A549 (cell line): Measurements from ENCODE around the gene FPR1. TPM values are rescaled to one million over a fixed set of nuclear protein-coding genes. Genes with fewer than 3 reads are reported as not detected.

Experiments
- ATAC-seq, 2 experiments: fragments of 200-7000 bp in 1 of 2; fragments of >200 bp in 1 of 2; cut with Nextera tagmentation in 1 of 2; cut with Tn5 transposase in 1 of 2; 3 replicates each; pipeline versions ENCODE4 v1.8.0 to v1.9.1; 2018 to 2020; ENCODE audit warnings: mild to moderate bottlenecking in 1 of 2, moderate library complexity in 1 of 2
- CTCF ChIA-PET: fragments of 300-600 bp; sonication (Branson Sonifier 250); formaldehyde crosslinking; extraction: SDS; loops from one replicate; lab custom pipeline; 2021; ENCODE audit warnings: antibody characterized with exemption, inconsistent platforms; lab: Yijun Ruan, JAX
- POLR2A ChIA-PET: fragments of 350-600 bp; formaldehyde crosslinking; extraction: SDS; loops from one replicate; lab custom pipeline; 2021; ENCODE audit warnings: antibody characterized with exemption, inconsistent platforms; lab: Yijun Ruan, JAX
- DNase-seq, 2 experiments: peaks; one replicate each; pipeline versions ENCODE4 v3.0.0 to v3.0.0-alpha.2; 2011 to 2016; ENCODE audit warnings: low read depth in 1 of 2, low spot score in 1 of 2
- FAIRE-seq: peaks from 2 replicates; lab custom pipeline; 2011; peaks lifted over from hg19 to GRCh38; lab: Jason Lieb, UNC
- H3K27ac ChIP-seq, 2 experiments: fragments of >200 bp; sonication (Bioruptor Twin); formaldehyde crosslinking; 3 replicates each; pipeline ENCODE4 v1.5.1; 2016 to 2017
- H3K4me1 ChIP-seq: fragments of >200 bp; sonication (Bioruptor Twin); formaldehyde crosslinking; 3 replicates; pipeline ENCODE4 v1.6.1; 2016
- H3K4me2 ChIP-seq: fragments of >200 bp; sonication (Bioruptor Twin); formaldehyde crosslinking; 3 replicates; pipeline ENCODE4 v1.6.1; 2016
- H3K4me3 ChIP-seq: fragments of >200 bp; sonication (Bioruptor Twin); formaldehyde crosslinking; 3 replicates; pipeline ENCODE4 v1.5.1; 2016
- H3K9me3 ChIP-seq: fragments of >200 bp; sonication (Bioruptor Twin); formaldehyde crosslinking; 3 replicates; pipeline ENCODE4 v1.6.1; 2016
- ATOH8 ChIP-seq: fragments of 250-450 bp; sonication (Bioruptor Pico); IDR thresholded peaks from 2 replicates; pipeline ENCODE4 v1.5.0; 2020; ENCODE audit warnings: low read depth, mild to moderate bottlenecking, moderate library complexity
- CBX2 ChIP-seq: fragments of 200-600 bp; sonication (generic); IDR thresholded peaks from 2 replicates; pipeline ENCODE4 v1.6.1; 2016; ENCODE audit warnings: low read depth, mild to moderate bottlenecking, borderline replicate concordance
- CBX8 ChIP-seq: fragments of 200-600 bp; sonication (generic); IDR thresholded peaks from 2 replicates; pipeline ENCODE4 v1.6.1; 2016
- CTCF ChIP-seq: fragments of >200 bp; sonication (Bioruptor Twin); formaldehyde crosslinking; IDR thresholded peaks from 3 replicates; pipeline ENCODE4 v1.5.1; 2016
- E2F6 ChIP-seq: IDR thresholded peaks from 2 replicates; pipeline ENCODE4 v1.6.1; 2012; ENCODE audit warnings: low read depth, borderline replicate concordance
- EHMT2 ChIP-seq: fragments of 200-600 bp; sonication (generic); IDR thresholded peaks from 2 replicates; pipeline ENCODE4 v1.6.1; 2016; ENCODE audit warnings: antibody characterized with exemption, low read depth, mild to moderate bottlenecking, moderate library complexity
- ELK1 ChIP-seq: fragments of 150-350 bp; IDR thresholded peaks from 2 replicates; pipeline ENCODE4 v1.6.1; 2014; ENCODE audit warnings: low read depth, mild to moderate bottlenecking, low read length
- ESRRA ChIP-seq: fragments of 150-350 bp; IDR thresholded peaks from 2 replicates; pipeline ENCODE4 v1.6.1; 2014; ENCODE audit warnings: mild to moderate bottlenecking, low read length, borderline replicate concordance
- FOSB ChIP-seq: fragments of 250-450 bp; sonication (Bioruptor Pico); IDR thresholded peaks from 2 replicates; pipeline ENCODE4 v1.5.0; 2020; ENCODE audit warnings: mild to moderate bottlenecking, moderate library complexity
- FOSL2 ChIP-seq, 2 experiments: fragments of 450-650 bp in 1 of 2; fragments of >200 bp in 1 of 2; sonication (Bioruptor Twin) in 1 of 2; formaldehyde crosslinking; IDR thresholded peaks; 2 replicates each; pipeline versions ENCODE4 v1.5.0 to v1.6.1; 2016 to 2020; ENCODE audit warnings: mild to moderate bottlenecking in 1 of 2, moderate library complexity in 1 of 2
- GATA3 ChIP-seq: IDR thresholded peaks from 2 replicates; pipeline ENCODE4 v1.6.1; 2012; ENCODE audit warnings: borderline replicate concordance
- HDAC2 ChIP-seq: fragments of 200-600 bp; sonication (generic); IDR thresholded peaks from 2 replicates; pipeline ENCODE4 v1.6.1; 2016
- HES2 ChIP-seq: fragments of >200 bp; sonication (Bioruptor Twin); formaldehyde crosslinking; IDR thresholded peaks from 2 replicates; pipeline ENCODE4 v1.6.1; 2016
- HEYL ChIP-seq: fragments of 250-450 bp; sonication (Bioruptor Pico); IDR thresholded peaks from 2 replicates; pipeline ENCODE4 v1.8.0; 2021; ENCODE audit warnings: mild to moderate bottlenecking, moderate library complexity
- HOXB13 ChIP-seq: fragments of 250-450 bp; sonication (Bioruptor Pico); IDR thresholded peaks from 2 replicates; pipeline ENCODE4 v1.5.0; 2020; ENCODE audit warnings: low read depth, mild to moderate bottlenecking, moderate library complexity
- JUN ChIP-seq, 2 experiments: fragments of >200 bp; sonication (Bioruptor Twin); formaldehyde crosslinking; IDR thresholded peaks; 2 replicates in 1 of 2; 3 replicates in 1 of 2; pipeline ENCODE4 v1.6.1; 2016 to 2017
- JUNB ChIP-seq: fragments of >200 bp; sonication (Bioruptor Twin); formaldehyde crosslinking; IDR thresholded peaks from 2 replicates; pipeline ENCODE4 v1.6.1; 2016
- KDM1A ChIP-seq: fragments of 200-600 bp; sonication (generic); IDR thresholded peaks from 2 replicates; pipeline ENCODE4 v1.6.1; 2016; ENCODE audit warnings: low read depth, mild to moderate bottlenecking
- MAFK ChIP-seq: fragments of 450-650 bp; IDR thresholded peaks from 2 replicates; pipeline ENCODE4 v1.6.1; 2014; ENCODE audit not compliant: partially characterized antibody
- NPAS2 ChIP-seq: fragments of 250-450 bp; sonication (Bioruptor Pico); IDR thresholded peaks from 2 replicates; pipeline ENCODE4 v1.8.0; 2022; ENCODE audit warnings: mild to moderate bottlenecking, moderate library complexity, borderline replicate concordance
- RARB ChIP-seq: fragments of 250-450 bp; sonication (Bioruptor Pico); IDR thresholded peaks from 2 replicates; pipeline ENCODE4 v1.8.0; 2021; ENCODE audit warnings: mild to moderate bottlenecking, moderate library complexity
- RCOR1 ChIP-seq: fragments of 150-350 bp; IDR thresholded peaks from 2 replicates; pipeline ENCODE4 v1.6.1; 2014; ENCODE audit warnings: antibody characterized with exemption, low read length, low read depth
- TP53 ChIP-seq: fragments of 250-450 bp; sonication (Bioruptor Pico); IDR thresholded peaks from 2 replicates; pipeline ENCODE4 v1.5.0; 2021; ENCODE audit warnings: mild to moderate bottlenecking, moderate library complexity
- ZC3H11A ChIP-seq: fragments of 450-650 bp; IDR thresholded peaks from 2 replicates; pipeline ENCODE4 v1.6.1; 2014; ENCODE audit warnings: antibody characterized with exemption, mild to moderate bottlenecking
- WGBS: methylation state at CpG from one replicate; pipeline ENCODE4 v1.1.6; 2017; ENCODE audit errors: missing lambda C conversion rate; 5-methylcytosine and 5-hydroxymethylcytosine counted together
- polyA plus RNA-seq, 4 experiments: library from polyadenylated mRNA; depleted of rRNA in 3 of 4; stranded (reverse); fragments of >200 nt; fragmentation: RNase III in 1 of 4; extraction: RNeasy Plus Mini Kit Qiagen cat#74134 plus additional on column Dnase treatment in 1 of 4; gene quantifications; 2 replicates in 3 of 4; 3 replicates in 1 of 4; pipeline ENCODE4 v1.2.3, GENCODE V29; 2011 to 2017
- TF ChIP-seq, protein P1 (sequence below): IDR thresholded peaks from 2 replicates; pipeline ENCODE4 v1.6.1; 2012

FPR1 gene
- polyA plus RNA-seq, 2 of the 4 experiments (the other 2 are of a cell fraction) = not detected

GRCh38 chr19:51722492-51722891, 29.2 kb downstream of the FPR1 start:
- ATAC-seq = no peak
- Histone ChIP-seq H3K27ac (no peak overlapping the region), H3K4me2 (no peak overlapping the region), H3K9me3 (peaks cover 34% of the 10 kb centered on the region), H3K4me1 (no peaks in the 10 kb centered on the region), H3K4me3 (no peak overlapping the region)
- TF ChIP-seq EHMT2 (no peak), NPAS2 (CRISPR knock-in tag) (no peak), HEYL (CRISPR knock-in tag) (no peak)
- 8% methylated on average over 2 of the region's 2 CpGs for WGBS
- POLR2A ChIA-PET = no interaction called here
- CTCF ChIA-PET = interaction anchor here (1.1 kb wide), 1 partner anchor 15 kb away, joined by 4 read pairs; no protein-coding TSS in a partner anchor
- FAIRE-seq = no peak
- DNase-seq = no peak

DNA sequence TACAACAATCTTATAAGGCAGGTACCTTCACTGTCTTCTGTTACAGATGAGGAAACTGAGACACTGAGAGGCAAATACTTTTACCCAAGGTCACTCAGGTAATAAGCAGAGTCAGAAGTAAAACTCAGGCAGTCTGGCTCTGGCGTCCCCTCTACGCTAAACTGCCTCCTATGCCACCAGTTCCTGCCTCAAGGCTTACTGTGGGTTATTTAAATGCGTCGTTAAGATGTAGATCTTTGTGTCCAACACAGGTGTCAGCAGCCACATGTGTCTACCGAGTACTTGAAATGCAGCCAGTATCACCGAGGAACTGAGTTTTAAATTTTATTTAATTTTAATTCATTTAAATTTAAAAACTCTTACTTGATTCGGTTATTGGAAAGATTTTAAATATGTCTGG, 29.8 kb downstream of the FPR1 start:
- H3K4me3 ChIP-seq = no peak overlapping the region
- 33% methylated on average over 7 of the region's 7 CpGs for WGBS
- H3K27ac ChIP-seq = no peak overlapping the region
- ATAC-seq (no peak), DNase-seq (no peak), FAIRE-seq (no peak)
- ChIA-PET POLR2A (no interaction called here), CTCF (interaction anchor here (0.7 to 1.1 kb wide), 2 partner anchors 14 to 43 kb away, joined by 3 to 4 read pairs; no protein-coding TSS in a partner anchor)
- peaks cover 28% of the 10 kb centered on the region for H3K9me3 ChIP-seq
- no peaks in the 10 kb centered on the region for H3K4me1 ChIP-seq
- no peak overlapping the region for H3K4me2 ChIP-seq
- no peak for TF ChIP-seq RARB
- no peak for TF ChIP-seq HOXB13 (CRISPR knock-in tag)
- no peak for TF ChIP-seq MAFK
- no peak for TF ChIP-seq CBX8
- no peak for TF ChIP-seq EHMT2
- no peak for TF ChIP-seq GATA3
- no peak for TF ChIP-seq FOSB (CRISPR knock-in tag)
- TF ChIP-seq JUN (IDR thresholded peaks at IDR 0.05) = no peak

DNA sequence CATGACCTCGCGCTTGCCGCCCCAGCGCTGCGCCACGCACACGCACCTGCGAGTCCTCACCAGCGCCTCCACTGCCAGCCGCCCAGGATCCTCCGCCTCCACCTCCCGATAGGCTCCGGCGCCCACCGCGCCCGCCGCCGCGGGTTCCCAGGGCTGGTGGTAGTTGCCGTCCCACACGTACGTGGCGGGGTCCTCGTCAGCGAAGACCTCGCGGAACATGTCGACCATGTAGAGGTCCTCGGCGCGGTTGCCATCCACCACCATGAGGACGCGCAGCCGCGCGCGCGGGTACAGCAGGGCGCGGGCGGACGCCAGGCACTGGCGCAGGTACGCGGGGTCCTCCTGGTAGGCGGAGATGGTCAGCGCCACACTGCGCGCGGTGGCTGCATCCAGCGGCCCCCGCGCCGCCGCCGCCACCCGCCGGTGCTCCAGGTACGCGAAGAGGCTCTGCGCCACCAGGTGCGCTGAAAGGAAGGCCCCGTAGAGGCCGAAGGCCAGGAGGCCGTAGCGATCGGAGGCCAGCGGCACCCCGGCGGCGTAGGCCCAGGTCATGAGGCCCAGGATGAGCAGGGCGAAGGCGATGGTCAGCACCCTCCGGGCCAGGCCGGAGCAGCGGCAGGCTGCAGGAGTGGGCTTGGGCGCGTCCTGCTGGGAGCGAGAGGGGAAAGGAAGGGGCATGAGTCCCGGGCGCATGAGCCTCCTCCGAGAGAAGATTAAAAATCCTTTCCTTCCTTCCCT, 32.3 kb downstream of the FPR1 start:
- Histone ChIP-seq H3K4me1 (no peaks in the 10 kb centered on the region), H3K4me2 (no peak overlapping the region), H3K9me3 (peaks cover 24% of the 10 kb centered on the region), H3K27ac (no peak overlapping the region), H3K4me3 (no peak overlapping the region)
- ATAC-seq = no peak
- 88% methylated on average over 76 of the region's 83 CpGs for WGBS
- FAIRE-seq = no peak
- DNase-seq = no peak
- POLR2A ChIA-PET = no interaction called here
- TF ChIP-seq HOXB13 (CRISPR knock-in tag) (no peak), JUNB (no peak), E2F6 (no peak), HDAC2 (no peak), RCOR1 (no peak), KDM1A (no peak), ELK1 (no peak), CTCF (no peak), FOSB (CRISPR knock-in tag) (no peak), ATOH8 (no peak), TP53 (CRISPR knock-in tag) (no peak), FOSL2 (IDR thresholded peaks at IDR 0.05) (no peak), FOSL2 (CRISPR knock-in tag; IDR thresholded peaks at IDR 0.05) (no peak), ESRRA (no peak), MAFK (no peak), HES2 (no peak), ZC3H11A (no peak), EHMT2 (no peak), CBX2 (no peak), JUN (IDR thresholded peaks at IDR 0.05) (no peak)
- TF ChIP-seq, protein P1, sequence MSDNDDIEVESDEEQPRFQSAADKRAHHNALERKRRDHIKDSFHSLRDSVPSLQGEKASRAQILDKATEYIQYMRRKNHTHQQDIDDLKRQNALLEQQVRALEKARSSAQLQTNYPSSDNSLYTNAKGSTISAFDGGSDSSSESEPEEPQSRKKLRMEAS = no peak
- CTCF ChIA-PET = interaction anchor here (1.1 kb wide), 1 partner anchor 58 kb away, joined by 3 read pairs; no protein-coding TSS in a partner anchor
